IMR-90 (cell line): ENCODE measurements around the gene CCND1. TPM values are rescaled to one million over a fixed set of nuclear protein-coding genes. Genes with fewer than 3 reads are reported as not detected.

ENCODE experiments used
- ATAC-seq: fragments of 200-7000 bp; cut with Tn5 transposase; 2 replicates; pipeline ENCODE4 v1.9.1; 2020; ENCODE audit warnings: low read depth, mild to moderate bottlenecking, moderate library complexity
- BruUV-seq: library from RNA; stranded (reverse); fragments of 400-500 nt; replicated peaks from 2 replicates; lab custom pipeline; 2021; lab: Mats Ljungman, UMichigan
- CTCF ChIA-PET: fragments of 300-600 bp; formaldehyde crosslinking; extraction: SDS; loops from one replicate; lab custom pipeline; 2021; ENCODE audit warnings: antibody characterized with exemption; lab: Yijun Ruan, JAX
- POLR2A ChIA-PET: fragments of 300-600 bp; sonication (Branson Sonifier 250); formaldehyde crosslinking; loops from one replicate; lab custom pipeline; 2022; ENCODE audit warnings: antibody characterized with exemption; ENCODE audit not compliant: unreplicated experiment; lab: Charles Lee
- DNase-seq: peaks from one replicate; pipeline ENCODE4 v3.0.0; 2013
- H2AFZ ChIP-seq: replicated peaks from 2 replicates; pipeline ENCODE3; 2013; ENCODE audit warnings: low read length, mild to moderate bottlenecking; ENCODE audit not compliant: poor library complexity
- H2AK5ac ChIP-seq: 2 replicates; pipeline ENCODE4 v1.6.1; 2013; ENCODE audit warnings: low read depth, low read length, inconsistent platforms
- H2AK9ac ChIP-seq: replicated peaks from 2 replicates; pipeline ENCODE3; 2013; ENCODE audit warnings: mild to moderate bottlenecking, low read depth, low read length, moderate library complexity; ENCODE audit not compliant: poor library complexity
- H2BK120ac ChIP-seq: 2 replicates; pipeline ENCODE4 v1.6.1; 2013; ENCODE audit warnings: low read depth, low read length, inconsistent platforms
- H2BK15ac ChIP-seq: 3 replicates; pipeline ENCODE4 v1.6.1; 2013; ENCODE audit warnings: low read depth, low read length, inconsistent platforms
- H2BK20ac ChIP-seq: 2 replicates; pipeline ENCODE4 v1.6.1; 2013; ENCODE audit warnings: low read depth, mild to moderate bottlenecking, inconsistent platforms, low read length, moderate library complexity
- H2BK5ac ChIP-seq: 2 replicates; pipeline ENCODE4 v1.6.1; 2013; ENCODE audit warnings: mild to moderate bottlenecking, low read depth, low read length, inconsistent platforms; ENCODE audit not compliant: poor library complexity, severe bottlenecking
- H3K14ac ChIP-seq: replicated peaks from 2 replicates; pipeline ENCODE4 v1.6.1; 2013; ENCODE audit warnings: low read depth, low read length, inconsistent platforms
- H3K18ac ChIP-seq: 2 replicates; pipeline ENCODE4 v1.6.1; 2013; ENCODE audit warnings: low read depth, low read length, control low read depth
- H3K23ac ChIP-seq: 2 replicates; pipeline ENCODE4 v1.6.1; 2013; ENCODE audit warnings: low read depth, low read length, inconsistent platforms
- H3K27ac ChIP-seq: 2 replicates; pipeline ENCODE4 v1.5.1; 2013; ENCODE audit warnings: mild to moderate bottlenecking, control low read depth, low read length; ENCODE audit not compliant: insufficient read depth
- H3K27me3 ChIP-seq: 2 replicates; pipeline ENCODE4 v1.6.1; 2013; ENCODE audit warnings: low read length; ENCODE audit not compliant: control insufficient read depth, insufficient read depth
- H3K36me3 ChIP-seq: 2 replicates; pipeline ENCODE4 v1.6.1; 2013; ENCODE audit warnings: low read length, mixed read lengths; ENCODE audit not compliant: control insufficient read depth, insufficient read depth
- H3K4ac ChIP-seq: 2 replicates; pipeline ENCODE4 v1.6.1; 2013; ENCODE audit warnings: low read depth, low read length, inconsistent platforms
- H3K4me1 ChIP-seq: 2 replicates; pipeline ENCODE4 v1.6.1; 2013; ENCODE audit warnings: low read length, mixed read lengths; ENCODE audit not compliant: control insufficient read depth, insufficient read depth
- H3K4me2 ChIP-seq: 2 replicates; pipeline ENCODE4 v1.6.1; 2013; ENCODE audit warnings: low read depth, mild to moderate bottlenecking, control low read depth, low read length, moderate library complexity
- H3K4me3 ChIP-seq: 2 replicates; pipeline ENCODE4 v1.5.1; 2013; ENCODE audit warnings: low read depth, mild to moderate bottlenecking, control low read depth, low read length, moderate library complexity; ENCODE audit not compliant: insufficient read depth
- H3K56ac ChIP-seq: 2 replicates; pipeline ENCODE4 v1.6.1; 2013; ENCODE audit warnings: low read length, inconsistent platforms; ENCODE audit not compliant: insufficient read depth; ENCODE audit errors: extremely low read depth
- H3K79me1 ChIP-seq, 2 experiments: 2 replicates each; pipeline ENCODE4 v1.6.1; 2013; ENCODE audit warnings: low read length in 2 of 2, inconsistent platforms in 1 of 2, low read depth in 1 of 2
- H3K9ac ChIP-seq: 2 replicates; pipeline ENCODE4 v1.6.1; 2013; ENCODE audit warnings: low read depth, low read length, control low read depth
- H3K9me1 ChIP-seq: 2 replicates; pipeline ENCODE4 v1.6.1; 2013; ENCODE audit warnings: low read length, inconsistent platforms; ENCODE audit not compliant: insufficient read depth
- H3K9me3 ChIP-seq: 2 replicates; pipeline ENCODE4 v1.6.1; 2013; ENCODE audit warnings: low read length; ENCODE audit not compliant: control insufficient read depth, insufficient read depth
- H4K20me1 ChIP-seq: 2 replicates; pipeline ENCODE4 v1.6.1; 2013; ENCODE audit warnings: low read length, inconsistent platforms; ENCODE audit not compliant: insufficient read depth
- H4K5ac ChIP-seq: 2 replicates; pipeline ENCODE4 v1.6.1; 2013; ENCODE audit warnings: mild to moderate bottlenecking, low read depth, low read length, control low read depth
- H4K8ac ChIP-seq, 2 experiments: 2 replicates each; pipeline ENCODE4 v1.6.1; 2013; ENCODE audit warnings: low read depth in 2 of 2, low read length in 2 of 2, control low read depth in 1 of 2, inconsistent platforms in 1 of 2
- H4K91ac ChIP-seq: 2 replicates; pipeline ENCODE4 v1.6.1; 2013; ENCODE audit warnings: low read depth, low read length, inconsistent platforms; ENCODE audit not compliant: insufficient read depth
- CTCF ChIP-seq: conservative IDR thresholded peaks from 2 replicates; pipeline ENCODE4 v1.5.1; 2012; ENCODE audit warnings: mild to moderate bottlenecking, low read depth, low read length, improper control_type of control experiment
- POLR2A ChIP-seq: IDR thresholded peaks from 2 replicates; pipeline ENCODE4 v1.6.1; 2012; ENCODE audit warnings: mild to moderate bottlenecking, low read depth, low read length
- WGBS, 2 experiments: methylation state at CpG; one replicate each; pipeline versions ENCODE4 v1.1.5 to v1.1.7; 2013; ENCODE audit warnings: missing lambda C conversion rate in 2 of 2; ENCODE audit not compliant: insufficient read length in 1 of 2; ENCODE audit errors: extremely low coverage in 2 of 2; 5-methylcytosine and 5-hydroxymethylcytosine counted together
- dilution Hi-C: fragments of 300-500 bp; cut with HindIII; formaldehyde crosslinking; loops from one replicate; pipeline ENCODE4 v1.14.3; 2018; ENCODE audit warnings: low sequenced_read_pairs; ENCODE audit not compliant: unreplicated experiment
- in situ Hi-C: fragments of 300-500 bp; cut with MboI; formaldehyde crosslinking; loops from 3 replicates; pipeline ENCODE4 v1.14.3; 2019; ENCODE audit warnings: low sequenced_read_pairs, inconsistent platforms, mixed read lengths
- intact Hi-C: fragments of 100-400 bp; cut with micrococcal nuclease; formaldehyde crosslinking; loops from 2 replicates; pipeline ENCODE4 v1.10.0; 2022
- polyA plus RNA-seq, 3 experiments: library from polyadenylated mRNA; depleted of rRNA; stranded (reverse); fragments of >200 nt; gene quantifications; 2 replicates each; pipeline ENCODE4 v1.2.3, GENCODE V29; 2012; ENCODE audit warnings: low replicate concordance in 1 of 3
- total RNA-seq: library from RNA; depleted of rRNA; stranded (reverse); fragments of >200 nt; gene quantifications from 2 replicates; pipeline ENCODE4 v1.2.3, GENCODE V29; 2012

The CCND1 gene
- total and polyA plus RNA-seq, 2 of the 4 experiments (the other 2 are of a cell fraction), result 481 to 748 TPM

- in situ Hi-C loops (loop anchor here (25.0 kb wide), 2 partner anchors 713 to 1038 kb away; no protein-coding TSS in a partner anchor), dilution Hi-C loops (no loop called here), intact Hi-C loops (no loop called here)
- no peak overlapping the region for H3K23ac ChIP-seq
- ATAC-seq (no peak), DNase-seq (no peak)
- TF ChIP-seq CTCF (no peak), POLR2A (0 out of 2 replicates have a peak, but pooled peaks have one; percentile 7)
- no peaks in the 10 kb centered on the region for H3K9me1 ChIP-seq
- no peak overlapping the region for H3K9ac ChIP-seq
- ChIA-PET CTCF (no interaction called here), POLR2A (no interaction called here)
- H3K27me3 ChIP-seq, result no peaks in the 10 kb centered on the region
- H2BK120ac ChIP-seq, result no peak overlapping the region
- BruUV-seq, result no TSS peak
- H2BK15ac ChIP-seq, result no peak overlapping the region
- H4K8ac ChIP-seq, result peak overlapping the region in 1 of 2 experiments; percentile 28; a peak in 1 of 4 replicates
- no peak overlapping the region for H4K5ac ChIP-seq
- H3K9me3 ChIP-seq, result no peaks in the 10 kb centered on the region
- H4K20me1 ChIP-seq, result peaks cover 99% of the 10 kb centered on the region
- no peak overlapping the region for H3K4ac ChIP-seq
- no peak overlapping the region for H3K4me3 ChIP-seq
- peaks cover 10% of the 10 kb centered on the region for H3K4me1 ChIP-seq
- H3K56ac ChIP-seq, result no peak overlapping the region
- no peak overlapping the region for H3K27ac ChIP-seq
- H4K91ac ChIP-seq, result no peak overlapping the region
- H2BK5ac ChIP-seq, result no peak overlapping the region
- H3K14ac ChIP-seq, result no peak overlapping the region
- H2AK5ac ChIP-seq, result no peak overlapping the region
- H3K4me2 ChIP-seq, result no peak overlapping the region
- H2AFZ ChIP-seq, result peak overlapping the region; percentile 8
- peaks cover 83% of the 10 kb centered on the region for H3K36me3 ChIP-seq
- no peak overlapping the region for H2BK20ac ChIP-seq
- no peak overlapping the region for H3K18ac ChIP-seq
- 64% methylated on average over 3 of the region's 24 CpGs; no CpG with 5 or more reads in 1 of the 2 experiments for WGBS, 2 experiments
- H3K79me1 ChIP-seq, result peaks cover 21 to 72% of the 10 kb centered on the region in 2 experiments
- H2AK9ac ChIP-seq, result no peak overlapping the region
Measured at GRCh38 chr11:69650081-69650831, 9.3 kb downstream of the CCND1 start.
